Left renal pelvis (tissue), 4 donors: Measurements from ENCODE around the gene POU6F2. TPM values are rescaled to one million over a fixed set of nuclear protein-coding genes. Genes with fewer than 3 reads are reported as not detected.

Experiments
- DNase-seq, 4 donors: peaks; one replicate each; pipeline ENCODE4 v3.0.0-alpha.2; 2013; ENCODE audit warnings: low read depth in 4 of 4, low spot score in 3 of 4
- polyA plus RNA-seq, 4 donors: library from polyadenylated mRNA; unstranded; fragments of 120-200 nt; gene quantifications; one replicate each; pipeline ENCODE4 v1.2.1, GENCODE V29; 2013; ENCODE audit not compliant: insufficient read length in 4 of 4

Gene POU6F2
- polyA plus RNA-seq, 4 donors: 0.03 to 0.33 (median 0.15) TPM

DNA sequence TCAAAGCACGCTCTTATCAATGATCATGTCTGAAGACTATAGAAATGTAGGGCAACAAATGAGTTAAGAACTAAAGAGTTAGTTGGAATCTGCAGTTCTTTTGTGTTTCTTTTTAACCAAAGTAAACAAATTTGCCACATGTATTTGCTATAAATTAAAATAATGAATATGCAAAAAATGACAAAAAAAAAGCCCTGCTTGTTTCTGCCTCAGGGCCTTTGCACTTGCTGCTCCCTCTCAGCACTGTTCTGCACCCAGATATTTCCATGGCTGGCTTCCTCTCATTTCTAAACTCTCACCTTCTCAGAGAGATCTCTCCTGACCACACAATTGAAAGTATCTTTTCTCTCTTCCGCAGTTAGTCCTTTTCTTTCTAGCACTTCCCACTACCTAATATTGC is 406.7 kb downstream of the POU6F2 start:
- no peak for DNase-seq

DNA sequence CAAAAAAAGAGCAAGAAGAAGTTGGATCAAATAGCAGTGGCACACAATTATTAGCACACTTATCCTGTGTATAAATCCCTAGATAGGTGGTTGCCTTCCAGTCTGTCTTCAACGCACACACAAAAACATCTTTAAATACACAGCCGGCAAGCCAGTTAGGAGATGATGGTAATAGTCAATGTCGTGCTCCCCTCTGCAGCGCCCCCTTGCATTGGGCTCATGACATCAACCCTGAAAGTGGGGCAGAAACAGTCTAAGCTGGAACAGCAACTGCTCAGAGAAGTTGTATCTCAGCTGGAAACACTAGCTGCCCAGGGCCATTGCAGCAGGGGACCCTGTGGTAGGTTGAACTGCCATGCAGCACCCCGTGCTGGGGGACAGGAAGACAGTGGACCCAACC is 409.0 kb downstream of the POU6F2 start:
- DNase-seq: no peak

- no peak for DNase-seq
These were observed 414.4 kb downstream of the POU6F2 start for GRCh38 chr7:39392151-39392550.

- no peak for DNase-seq
These were observed 416.5 kb downstream of the POU6F2 start for GRCh38 chr7:39394105-39394680.

DNA sequence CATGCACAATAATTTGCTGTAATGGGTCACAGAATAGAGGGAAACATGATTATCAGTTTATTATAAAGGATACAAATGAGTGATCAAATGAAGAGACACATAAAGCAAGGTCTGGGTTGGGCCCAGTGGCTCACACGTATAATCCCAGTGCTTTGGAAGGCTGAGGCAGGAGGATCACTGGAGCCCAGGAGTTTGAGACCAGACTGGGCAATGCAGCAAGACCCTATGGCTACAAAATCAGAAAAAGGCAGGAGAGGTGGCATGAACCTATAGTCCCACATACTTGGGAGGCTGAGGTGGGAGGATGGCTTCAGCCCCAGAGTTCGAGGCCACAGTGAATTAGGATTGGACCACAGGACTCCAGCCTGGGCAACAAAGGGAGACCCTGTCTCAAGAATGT is 421.7 kb downstream of the POU6F2 start:
- DNase-seq: no peak

DNA sequence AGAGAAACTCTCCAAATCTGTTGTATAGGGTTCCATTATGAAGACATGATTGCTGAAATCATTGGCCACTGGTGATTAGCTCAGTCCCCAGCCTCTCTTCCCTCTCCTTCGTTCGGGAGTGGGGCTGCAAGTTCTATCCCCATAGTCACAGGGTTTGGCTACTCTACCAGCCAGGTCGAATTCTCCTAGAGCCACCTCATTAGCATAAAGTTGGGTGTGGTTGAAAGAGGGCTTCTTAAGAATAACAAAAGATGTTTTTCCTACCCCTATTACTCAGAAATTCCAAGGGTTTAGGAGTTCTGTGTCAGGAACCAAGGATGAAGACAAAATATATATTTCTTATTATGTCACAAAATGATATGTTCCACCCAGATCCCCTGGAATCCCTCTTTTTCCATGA is 422.3 kb downstream of the POU6F2 start:
- DNase-seq: no peak

DNA sequence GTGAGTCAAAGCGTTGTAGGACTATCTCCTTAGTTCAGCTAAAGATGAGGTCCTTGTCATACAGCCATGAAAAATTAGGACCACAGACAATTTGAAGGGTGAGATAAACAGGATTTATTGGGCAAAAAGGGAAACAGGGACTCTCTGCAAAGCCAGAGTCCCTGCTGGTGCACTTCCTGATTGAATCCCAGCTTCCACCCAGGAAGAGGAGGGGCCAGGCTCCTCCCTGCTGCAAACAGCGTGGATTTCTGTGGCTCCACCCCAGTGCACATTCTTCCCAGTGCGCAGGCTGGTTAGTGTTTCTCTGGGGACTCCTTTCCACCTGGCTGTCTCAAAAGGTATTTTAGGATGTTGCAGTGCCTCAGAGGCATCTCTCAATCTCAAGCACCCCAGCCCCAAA is 423.1 kb downstream of the POU6F2 start:
- no peak for DNase-seq

DNA sequence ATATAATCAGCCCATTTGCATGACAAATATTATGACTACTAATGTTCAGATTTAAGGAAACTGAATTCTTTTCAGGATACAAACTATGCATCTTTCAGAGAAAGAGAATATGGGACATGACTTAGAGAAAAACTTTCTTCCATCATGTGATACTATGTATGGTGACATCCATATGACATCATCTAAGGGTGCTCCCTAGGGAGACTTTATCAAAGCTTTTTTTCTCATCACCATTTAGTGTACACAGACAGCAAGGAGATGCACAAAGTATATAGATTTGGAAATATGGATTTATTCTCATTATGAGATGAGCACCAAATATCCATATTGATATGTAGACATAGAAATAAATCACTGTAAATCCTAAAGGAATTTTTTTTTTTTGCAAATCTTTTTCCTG is 424.3 kb downstream of the POU6F2 start:
- DNase-seq: no peak

DNA sequence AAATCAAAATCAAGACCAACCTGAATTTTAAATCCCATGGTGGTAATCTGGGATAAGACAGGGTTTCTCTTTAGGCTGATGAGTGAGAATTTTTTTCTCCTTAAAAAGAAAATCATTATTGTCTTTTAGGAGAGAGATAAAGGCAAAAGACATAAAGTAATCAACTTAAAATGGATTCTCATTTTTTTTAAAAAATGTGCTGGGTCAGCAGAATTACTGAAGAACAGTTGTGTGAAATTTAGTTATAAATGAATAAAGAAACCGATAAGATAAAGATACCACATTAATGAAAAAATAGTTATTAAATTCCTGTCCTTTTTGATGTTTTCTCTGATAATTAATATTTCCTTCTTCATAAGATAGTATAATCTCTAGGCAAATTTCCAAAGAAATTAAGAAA is 427.2 kb downstream of the POU6F2 start:
- DNase-seq: no peak

- DNase-seq: no peak
These were observed 427.9 kb downstream of the POU6F2 start for GRCh38 chr7:39405581-39405980.

GRCh38 chr7:39406467-39406866 is 428.8 kb downstream of the POU6F2 start:
- peak in 3 of 4 donors; percentile 29 to 65 (median 39) for DNase-seq

DNA sequence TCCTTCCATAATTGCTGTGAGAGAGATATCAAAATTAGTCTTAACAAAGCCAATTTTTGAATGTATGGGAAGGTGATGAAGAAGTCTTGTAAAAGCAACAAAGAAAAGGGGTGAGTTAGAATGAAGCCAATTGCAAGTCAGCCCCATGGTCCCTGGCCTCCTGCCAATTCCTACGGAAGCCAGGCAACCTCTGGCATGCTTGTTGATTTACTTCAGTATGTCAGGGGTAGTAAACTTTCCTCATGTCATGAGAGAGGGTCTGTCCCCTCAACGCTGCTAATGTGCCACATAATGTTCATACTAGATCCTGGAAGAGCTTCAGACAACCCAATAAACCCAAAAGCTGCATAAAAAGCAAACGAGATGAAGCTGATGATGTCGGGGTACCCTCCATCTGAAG is 429.4 kb downstream of the POU6F2 start:
- peak in 2 of 4 donors; percentile 31 to 41 for DNase-seq

DNA sequence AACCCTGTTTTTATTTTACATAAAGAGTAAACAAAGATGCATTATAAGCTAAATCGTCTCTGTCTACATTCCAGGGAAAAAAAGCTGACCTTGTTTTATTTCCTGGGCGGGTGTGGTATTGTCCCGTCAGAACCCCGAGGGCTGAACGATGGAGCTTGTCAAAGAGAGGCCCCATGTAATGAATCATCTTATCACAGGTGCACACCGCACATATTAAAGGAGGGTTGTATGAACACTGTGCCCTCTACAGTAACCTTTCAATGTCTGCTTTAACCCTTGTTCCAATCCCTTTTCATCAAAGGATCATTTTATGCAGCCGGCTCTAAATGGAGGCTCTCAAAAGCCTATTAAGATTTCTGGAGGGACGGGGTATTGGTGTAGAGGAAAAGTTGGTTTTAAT is 430.0 kb downstream of the POU6F2 start:
- DNase-seq: no peak

- no peak for DNase-seq
These were observed 431.2 kb downstream of the POU6F2 start for GRCh38 chr7:39408906-39409305.

GRCh38 chr7:39410582-39410981 is 432.9 kb downstream of the POU6F2 start:
- DNase-seq: no peak

GRCh38 chr7:39413636-39414223 is 436.0 kb downstream of the POU6F2 start:
- DNase-seq: no peak

DNA sequence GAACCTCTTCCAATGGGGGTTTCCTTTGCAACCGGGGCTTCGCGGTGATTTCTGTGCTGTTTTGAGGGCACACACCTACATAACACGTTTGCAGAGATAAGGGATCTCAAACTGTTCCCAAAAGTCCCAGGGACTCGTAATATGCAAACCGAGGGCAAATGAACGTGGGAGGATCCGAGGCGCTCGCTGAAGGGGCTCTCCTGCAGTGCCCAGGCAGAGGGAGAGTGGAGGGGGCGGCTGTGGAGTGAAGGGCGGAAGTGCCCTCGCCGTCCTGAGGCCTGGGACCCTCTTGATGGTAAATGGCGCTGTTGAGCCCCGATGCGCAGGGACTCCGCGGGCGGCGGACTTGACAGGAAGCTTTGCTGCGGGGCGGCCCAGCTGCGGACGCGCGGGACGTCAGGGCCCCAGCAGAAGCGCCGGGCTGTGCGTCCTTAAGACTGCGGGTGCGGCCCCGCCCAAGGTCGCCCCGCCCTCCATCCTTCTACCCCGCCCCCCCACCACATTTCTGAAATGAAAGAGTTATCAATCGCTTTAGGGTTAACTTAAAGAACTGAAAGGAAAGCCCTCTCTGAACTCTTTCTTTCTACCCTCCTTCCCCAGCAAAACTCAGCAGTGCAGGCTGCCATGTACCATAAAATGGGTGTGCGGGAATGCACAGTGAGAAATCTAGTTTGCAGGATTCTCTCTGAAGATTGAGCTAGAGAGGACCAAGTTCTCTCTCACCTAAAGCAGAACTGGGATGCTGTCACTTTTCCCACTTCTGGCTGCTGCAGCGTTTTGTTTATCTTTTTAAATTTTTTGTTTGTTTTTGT is 436.7 kb downstream of the POU6F2 start:
- DNase-seq: peak in 3 of 4 donors; percentile 26 to 35 (median 27)

DNA sequence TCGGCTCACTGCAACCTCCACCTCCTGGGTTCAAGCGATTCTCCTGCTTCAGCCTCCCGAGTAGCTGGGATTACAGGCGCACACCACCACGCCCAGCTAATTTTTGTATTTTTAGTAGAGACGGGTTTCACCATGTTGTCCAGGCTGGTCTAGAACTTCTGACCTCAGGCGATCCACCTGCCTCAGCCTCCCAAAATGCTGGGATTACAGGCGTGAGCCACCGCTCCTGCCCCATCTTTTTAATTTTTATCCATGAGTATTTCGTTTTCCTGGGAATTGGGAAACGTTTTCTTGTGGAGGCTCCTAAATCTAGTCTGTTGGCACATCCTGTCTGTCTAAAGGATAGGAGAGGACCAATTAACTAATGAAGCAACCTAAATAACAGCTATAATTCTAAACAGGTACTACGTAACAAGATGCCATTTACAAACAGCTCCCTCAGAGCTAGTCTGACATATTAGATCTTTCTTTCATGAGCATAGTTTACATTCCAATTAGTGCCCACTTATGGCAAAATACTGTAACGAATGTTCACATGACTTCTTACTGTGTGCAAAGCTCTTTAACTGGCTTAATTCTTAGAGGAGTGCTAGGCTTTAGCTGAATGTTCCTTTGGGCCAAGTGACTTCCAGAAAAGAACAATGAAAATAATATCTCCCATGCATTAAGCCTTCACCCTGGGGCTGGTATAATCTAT is 437.5 kb downstream of the POU6F2 start:
- no peak for DNase-seq

DNA sequence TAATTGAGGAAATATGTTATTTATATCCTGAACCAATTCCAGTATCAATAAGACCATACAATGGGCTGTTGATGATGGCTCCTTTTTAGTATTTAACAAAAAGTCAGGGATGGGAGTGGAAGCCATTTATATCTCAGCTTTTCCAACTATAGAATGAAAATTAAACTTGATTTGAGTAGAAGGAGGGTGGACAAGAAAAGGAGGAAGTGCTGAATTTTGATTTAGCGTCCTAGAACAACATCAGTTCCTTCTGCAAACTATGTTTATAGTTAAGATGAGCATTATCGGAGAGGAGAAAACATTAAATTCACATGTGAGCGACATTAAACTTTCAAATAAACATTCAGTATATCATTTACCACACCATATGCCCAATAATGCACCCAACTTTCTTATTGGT is 439.2 kb downstream of the POU6F2 start:
- DNase-seq: no peak

GRCh38 chr7:39417642-39418041 is 439.9 kb downstream of the POU6F2 start:
- DNase-seq: no peak

DNA sequence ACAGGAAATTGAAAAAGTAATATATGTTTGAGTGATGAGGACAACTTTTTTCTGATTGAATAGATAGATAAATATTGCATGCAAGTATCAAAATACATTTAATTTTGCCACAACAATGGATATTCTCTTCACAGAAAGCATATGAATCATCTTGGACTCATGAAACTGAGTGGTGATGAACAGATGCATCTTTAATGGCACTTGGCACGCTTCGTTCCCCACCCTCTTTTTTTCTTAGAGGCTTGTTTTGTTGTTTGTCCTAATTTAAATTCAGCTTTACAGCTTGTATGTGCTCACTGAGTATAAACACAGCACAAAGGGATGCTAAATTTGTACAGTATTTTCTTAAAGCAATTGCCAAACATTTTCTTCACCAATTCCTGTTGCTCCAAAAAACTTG is 443.5 kb downstream of the POU6F2 start:
- no peak for DNase-seq
